ENCODE results near the gene GALNT17.

The GALNT17 gene

DNA sequence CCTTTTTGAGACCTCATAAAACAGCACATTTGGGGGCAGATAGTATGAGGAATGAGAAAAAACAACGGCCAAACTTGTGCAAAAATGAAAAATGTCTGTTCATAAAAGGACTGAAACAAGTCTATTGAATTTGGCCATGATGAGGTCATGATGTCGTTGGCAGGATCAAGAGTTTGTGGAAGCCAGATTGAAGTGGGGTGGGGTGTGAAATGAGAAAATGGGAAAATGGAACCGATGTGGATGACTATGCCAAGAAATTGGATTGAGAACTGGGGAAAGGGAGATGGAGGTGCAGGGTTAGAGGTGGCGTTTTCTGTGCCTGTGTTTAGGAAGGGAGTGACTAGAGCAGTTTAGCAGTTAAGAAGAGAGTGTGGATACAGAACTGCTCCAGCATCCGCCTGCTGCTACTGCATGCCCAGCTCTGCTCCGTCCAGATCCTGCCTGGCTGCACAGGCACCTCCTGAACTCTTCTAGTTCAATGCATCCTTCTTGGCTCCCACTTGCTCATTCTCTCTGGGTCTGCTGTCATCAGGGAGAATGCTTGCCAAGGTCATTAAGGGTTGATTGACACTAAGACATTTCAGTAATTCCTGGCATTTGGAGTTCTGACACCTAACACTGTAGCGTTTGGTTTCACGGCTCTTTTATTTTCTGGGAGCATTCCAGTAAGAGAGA is 111.9 kb downstream of the GALNT17 start:
- TF ChIP-seq, protein P1, sequence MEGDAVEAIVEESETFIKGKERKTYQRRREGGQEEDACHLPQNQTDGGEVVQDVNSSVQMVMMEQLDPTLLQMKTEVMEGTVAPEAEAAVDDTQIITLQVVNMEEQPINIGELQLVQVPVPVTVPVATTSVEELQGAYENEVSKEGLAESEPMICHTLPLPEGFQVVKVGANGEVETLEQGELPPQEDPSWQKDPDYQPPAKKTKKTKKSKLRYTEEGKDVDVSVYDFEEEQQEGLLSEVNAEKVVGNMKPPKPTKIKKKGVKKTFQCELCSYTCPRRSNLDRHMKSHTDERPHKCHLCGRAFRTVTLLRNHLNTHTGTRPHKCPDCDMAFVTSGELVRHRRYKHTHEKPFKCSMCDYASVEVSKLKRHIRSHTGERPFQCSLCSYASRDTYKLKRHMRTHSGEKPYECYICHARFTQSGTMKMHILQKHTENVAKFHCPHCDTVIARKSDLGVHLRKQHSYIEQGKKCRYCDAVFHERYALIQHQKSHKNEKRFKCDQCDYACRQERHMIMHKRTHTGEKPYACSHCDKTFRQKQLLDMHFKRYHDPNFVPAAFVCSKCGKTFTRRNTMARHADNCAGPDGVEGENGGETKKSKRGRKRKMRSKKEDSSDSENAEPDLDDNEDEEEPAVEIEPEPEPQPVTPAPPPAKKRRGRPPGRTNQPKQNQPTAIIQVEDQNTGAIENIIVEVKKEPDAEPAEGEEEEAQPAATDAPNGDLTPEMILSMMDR (IDR thresholded peaks at IDR 0.05; ENCODE audit: low read length), result no peak
- no peak for TF ChIP-seq EZH2 (optimal IDR thresholded peaks at IDR 0.05; ENCODE audit: low read depth, low read length)
- no peak for TF ChIP-seq EZH2phosphoT487 (IDR thresholded peaks at IDR 0.05; ENCODE audit: low read length)

DNA sequence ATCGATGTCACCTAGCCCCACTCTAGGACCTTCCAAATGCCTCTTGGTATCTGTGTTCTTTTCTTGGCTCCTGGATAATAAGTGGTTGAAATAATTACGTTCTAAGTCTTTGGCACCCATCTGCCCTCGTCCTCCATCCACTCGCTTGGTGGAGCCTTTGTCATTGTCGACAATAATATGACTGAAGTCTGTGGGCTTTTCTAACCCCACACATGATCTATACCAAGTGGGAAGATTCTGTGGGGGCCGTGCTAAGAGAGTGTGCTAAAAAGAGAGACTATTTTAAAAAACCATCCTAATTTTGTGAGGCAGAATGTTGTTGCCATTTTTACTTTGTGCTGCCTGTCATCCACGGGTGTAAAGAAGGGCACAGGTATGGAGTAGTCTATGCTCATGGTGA is 113.1 kb downstream of the GALNT17 start:
- TF ChIP-seq EZH2 (optimal IDR thresholded peaks at IDR 0.05; ENCODE audit: low read depth, low read length) (no peak), EZH2phosphoT487 (IDR thresholded peaks at IDR 0.05; ENCODE audit: low read length) (no peak)
- TF ChIP-seq, protein P1 (IDR thresholded peaks at IDR 0.05; ENCODE audit: low read length), result no peak

More for the DNA sequence above, 111.9 kb downstream of the GALNT17 start:
- Histone ChIP-seq H3K9ac (ENCODE audit: low read length) (no peak overlapping the region), H3K36me3 (replicated peaks; ENCODE audit: insufficient read depth, low read length) (no peaks in the 10 kb centered on the region), H2AFZ (ENCODE audit: low read length) (no peak overlapping the region), H3K9me2 (replicated peaks; ENCODE audit: insufficient read depth, low read length) (no peaks in the 10 kb centered on the region), H3F3A (ENCODE audit: insufficient read depth, low read length) (no peaks in the 10 kb centered on the region), H3K4me2 (ENCODE audit: low read depth, low read length) (no peak overlapping the region), H3K79me2 (ENCODE audit: low read length) (no peaks in the 10 kb centered on the region), H3K4me1 (ENCODE audit: low read length) (no peaks in the 10 kb centered on the region), H3K27ac (ENCODE audit: low read length) (no peak overlapping the region), H3K9me3 (replicated peaks; ENCODE audit: insufficient read depth, low read length) (no peaks in the 10 kb centered on the region), H3K27me3 (replicated peaks; ENCODE audit: insufficient read depth, low read length) (no peaks in the 10 kb centered on the region), H3K4me3 (ENCODE audit: low read length) (no peak overlapping the region), H4K20me1 (ENCODE audit: insufficient read depth, low read length) (no peaks in the 10 kb centered on the region)
- no peak for DNase-seq

DNA sequence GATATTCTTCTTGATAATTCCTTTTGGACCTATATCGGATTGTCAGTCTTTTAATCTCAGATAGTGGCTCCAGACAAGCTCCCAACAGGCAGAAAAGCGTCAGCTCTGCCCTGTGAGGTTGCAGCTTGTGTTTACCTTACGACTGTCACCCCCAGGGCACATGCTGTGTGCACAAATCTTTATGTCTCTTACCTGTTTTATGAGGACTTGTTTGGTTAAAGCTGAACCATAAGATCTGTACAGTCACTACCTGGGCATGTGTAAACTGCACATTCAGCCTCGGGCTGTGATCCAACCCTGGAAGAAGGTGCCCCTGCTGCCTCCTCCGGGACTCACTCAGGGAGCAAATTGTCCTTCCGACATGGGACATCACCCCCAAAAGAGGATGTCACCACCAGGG is 119.8 kb downstream of the GALNT17 start:
- H3K4me1 ChIP-seq (ENCODE audit: low read length), result no peaks in the 10 kb centered on the region
- no peaks in the 10 kb centered on the region for H3K79me2 ChIP-seq (ENCODE audit: low read length)
- no peaks in the 10 kb centered on the region for H3K9me3 ChIP-seq (replicated peaks; ENCODE audit: insufficient read depth, low read length)
- H3K27me3 ChIP-seq (replicated peaks; ENCODE audit: insufficient read depth, low read length), result no peaks in the 10 kb centered on the region
- no peaks in the 10 kb centered on the region for H3K9me2 ChIP-seq (replicated peaks; ENCODE audit: insufficient read depth, low read length)
- H3F3A ChIP-seq (ENCODE audit: insufficient read depth, low read length), result no peaks in the 10 kb centered on the region
- TF ChIP-seq EZH2 (optimal IDR thresholded peaks at IDR 0.05; ENCODE audit: low read depth, low read length) (no peak), EZH2phosphoT487 (IDR thresholded peaks at IDR 0.05; ENCODE audit: low read length) (no peak)
- TF ChIP-seq, protein P1 (IDR thresholded peaks at IDR 0.05; ENCODE audit: low read length), result no peak
- H4K20me1 ChIP-seq (ENCODE audit: insufficient read depth, low read length), result no peaks in the 10 kb centered on the region
- no peaks in the 10 kb centered on the region for H3K36me3 ChIP-seq (replicated peaks; ENCODE audit: insufficient read depth, low read length)
- no peak overlapping the region for H2AFZ ChIP-seq (ENCODE audit: low read length)
- no peak overlapping the region for H3K4me2 ChIP-seq (ENCODE audit: low read depth, low read length)
- no peak overlapping the region for H3K4me3 ChIP-seq (ENCODE audit: low read length)
- H3K9ac ChIP-seq (ENCODE audit: low read length), result no peak overlapping the region
- H3K27ac ChIP-seq (ENCODE audit: low read length), result no peak overlapping the region
- DNase-seq, result no peak

More for the DNA sequence above, 113.1 kb downstream of the GALNT17 start:
- no peak overlapping the region for H3K4me3 ChIP-seq (ENCODE audit: low read length)
- no peaks in the 10 kb centered on the region for H3K9me2 ChIP-seq (replicated peaks; ENCODE audit: insufficient read depth, low read length)
- H3K36me3 ChIP-seq (replicated peaks; ENCODE audit: insufficient read depth, low read length), result no peaks in the 10 kb centered on the region
- no peaks in the 10 kb centered on the region for H3K79me2 ChIP-seq (ENCODE audit: low read length)
- no peak overlapping the region for H2AFZ ChIP-seq (ENCODE audit: low read length)
- H3K4me2 ChIP-seq (ENCODE audit: low read depth, low read length), result no peak overlapping the region
- H3F3A ChIP-seq (ENCODE audit: insufficient read depth, low read length), result no peaks in the 10 kb centered on the region
- H3K27me3 ChIP-seq (replicated peaks; ENCODE audit: insufficient read depth, low read length), result no peaks in the 10 kb centered on the region
- H4K20me1 ChIP-seq (ENCODE audit: insufficient read depth, low read length), result no peaks in the 10 kb centered on the region
- DNase-seq, result no peak
- no peak overlapping the region for H3K27ac ChIP-seq (ENCODE audit: low read length)
- H3K9me3 ChIP-seq (replicated peaks; ENCODE audit: insufficient read depth, low read length), result no peaks in the 10 kb centered on the region
- H3K9ac ChIP-seq (ENCODE audit: low read length), result no peak overlapping the region
- H3K4me1 ChIP-seq (ENCODE audit: low read length), result no peaks in the 10 kb centered on the region
